ENCODE data around the gene GARIN1A. TPM values are rescaled to one million over a fixed set of nuclear protein-coding genes. Genes with fewer than 3 reads are reported as not detected.

GARIN1A gene
- total RNA-seq, 2 donors from 2014 or later = 0.14 to 1.1 TPM

GRCh38 chr7:128699895-128700294 lies 27.8 kb downstream of the GARIN1A start:
- no peak for ATAC-seq

GRCh38 chr7:128701062-128701785 lies 29.1 kb downstream of the GARIN1A start:
- ATAC-seq (no peak), DNase-seq (ENCODE audit: low spot score in 2 of 2) (no peak)
- Mint-ChIP-seq H3K9me3 (no peaks in the 10 kb centered on the region), H3K36me3 (no peaks in the 10 kb centered on the region), H3K27ac (no peak overlapping the region)

More at GRCh38 chr7:128699895-128700294, 27.8 kb downstream of the GARIN1A start:
- no peak for DNase-seq (ENCODE audit: low spot score in 2 of 2)
- H3K27ac Mint-ChIP-seq = no peak overlapping the region
- no peaks in the 10 kb centered on the region for H3K36me3 Mint-ChIP-seq
- H3K9me3 Mint-ChIP-seq = no peaks in the 10 kb centered on the region

GRCh38 chr7:128703609-128704241 lies 31.6 kb downstream of the GARIN1A start:
- Mint-ChIP-seq H3K27ac (no peak overlapping the region), H3K9me3 (no peaks in the 10 kb centered on the region), H3K36me3 (no peaks in the 10 kb centered on the region)
- DNase-seq (ENCODE audit: low spot score in 2 of 2) = no peak
- ATAC-seq = no peak

GRCh38 chr7:128705891-128706333 lies 33.8 kb downstream of the GARIN1A start:
- ATAC-seq = peak in 1 of 2 donors; percentile 71
- Mint-ChIP-seq H3K9me3 (no peaks in the 10 kb centered on the region), H3K27ac (no peak overlapping the region), H3K36me3 (no peaks in the 10 kb centered on the region)
- no peak for DNase-seq (ENCODE audit: low spot score in 2 of 2)

- Mint-ChIP-seq H3K27ac (no peak overlapping the region), H3K36me3 (no peaks in the 10 kb centered on the region), H3K9me3 (no peaks in the 10 kb centered on the region)
- DNase-seq (ENCODE audit: low spot score in 2 of 2) (no peak), ATAC-seq (no peak)
Measured at GRCh38 chr7:128707752-128708151, 35.7 kb downstream of the GARIN1A start.

- Mint-ChIP-seq H3K27ac (no peak overlapping the region), H3K36me3 (no peaks in the 10 kb centered on the region), H3K9me3 (no peaks in the 10 kb centered on the region)
- ATAC-seq (no peak), DNase-seq (ENCODE audit: low spot score in 2 of 2) (no peak)
Measured at GRCh38 chr7:128708235-128708634, 36.1 kb downstream of the GARIN1A start.

- H3K9me3 Mint-ChIP-seq = no peaks in the 10 kb centered on the region
- no peak for DNase-seq (ENCODE audit: low spot score in 2 of 2)
- H3K27ac Mint-ChIP-seq = no peak overlapping the region
- no peaks in the 10 kb centered on the region for H3K36me3 Mint-ChIP-seq
- ATAC-seq = no peak
Measured at GRCh38 chr7:128708824-128709223, 36.7 kb downstream of the GARIN1A start.

GRCh38 chr7:128710481-128710880 lies 38.4 kb downstream of the GARIN1A start:
- Mint-ChIP-seq H3K27ac (no peak overlapping the region), H3K9me3 (no peaks in the 10 kb centered on the region), H3K36me3 (no peaks in the 10 kb centered on the region)
- ATAC-seq = no peak
- DNase-seq (ENCODE audit: low spot score in 2 of 2) = no peak

GRCh38 chr7:128713794-128714193 lies 41.7 kb downstream of the GARIN1A start:
- Mint-ChIP-seq H3K9me3 (no peaks in the 10 kb centered on the region), H3K27ac (no peak overlapping the region), H3K36me3 (no peaks in the 10 kb centered on the region)
- DNase-seq (ENCODE audit: low spot score in 2 of 2) (no peak), ATAC-seq (no peak)

GRCh38 chr7:128714701-128715495 lies 42.8 kb downstream of the GARIN1A start:
- DNase-seq (ENCODE audit: low spot score in 2 of 2) (no peak), ATAC-seq (no peak)
- Mint-ChIP-seq H3K27ac (no peak overlapping the region), H3K9me3 (no peaks in the 10 kb centered on the region), H3K36me3 (no peaks in the 10 kb centered on the region)

- Mint-ChIP-seq H3K36me3 (no peaks in the 10 kb centered on the region), H3K27ac (no peak overlapping the region), H3K9me3 (no peaks in the 10 kb centered on the region)
- ATAC-seq (peak; percentile 16 to 81), DNase-seq (ENCODE audit: low spot score in 2 of 2) (no peak)
Measured at GRCh38 chr7:128718967-128719642, 47.0 kb downstream of the GARIN1A start.

GRCh38 chr7:128721376-128721775 lies 49.3 kb downstream of the GARIN1A start:
- DNase-seq (ENCODE audit: low spot score in 2 of 2) = no peak
- Mint-ChIP-seq H3K9me3 (no peaks in the 10 kb centered on the region), H3K36me3 (no peaks in the 10 kb centered on the region), H3K27ac (peak overlapping the region in 1 of 2 donors; percentile 41)
- ATAC-seq = no peak

Other genes starting within 250 kb of the GARIN1A start
- 100 to 1,000 TPM in 1 of 2 donors, 10 to 100 TPM in 1; 20.3 to 239 TPM for gene HILPDA, start 216.4 kb upstream of the GARIN1A start, total RNA-seq
- 10 to 100 TPM; 31.1 to 34.1 TPM for gene METTL2B, start 195.5 kb upstream of the GARIN1A start, total RNA-seq
- 10 to 100 TPM; 28.6 to 48.9 TPM for gene CALU, start 67.1 kb downstream of the GARIN1A start, total RNA-seq
- not detected for gene OPN1SW, start 103.5 kb downstream of the GARIN1A start, total RNA-seq
- 10 to 100 TPM in 1 of 2 donors, 1 to 10 TPM in 1; 6.7 to 20.3 TPM for gene CCDC136, start 119.7 kb downstream of the GARIN1A start, total RNA-seq
- gene FLNC, start 158.1 kb downstream of the GARIN1A start, total RNA-seq = under 1 TPM; 0.02 to 0.14 TPM
- gene ATP6V1F, start 190.6 kb downstream of the GARIN1A start, total RNA-seq = 100 to 1,000 TPM; 104 to 113 TPM
- gene KCP, start 238.4 kb downstream of the GARIN1A start, total RNA-seq = under 1 TPM; 0.16 TPM

Measured in activated naive CD4-positive, alpha-beta T cell treated with anti-CD3 and anti-CD28 coated beads, Interleukin-2, amount 50 U/mL, for 72 hours (primary cell).